H9 (cell line): ENCODE results near the gene FNDC3B. TPM values are rescaled to one million over a fixed set of nuclear protein-coding genes. Genes with fewer than 3 reads are reported as not detected.

ENCODE experiments used
- DNase-seq: peaks from one replicate; pipeline ENCODE4 v3.0.0-alpha.2; 2017
- H2AFZ ChIP-seq: one replicate; pipeline ENCODE4 v1.6.1; 2013; ENCODE audit warnings: mild to moderate bottlenecking, low read length, control low read depth, moderate library complexity
- H2AK5ac ChIP-seq: 2 replicates; pipeline ENCODE4 v1.6.1; 2013; ENCODE audit warnings: low read length, control low read depth, mixed read lengths; ENCODE audit not compliant: insufficient read length
- H2BK120ac ChIP-seq: one replicate; pipeline ENCODE4 v1.6.1; 2013; ENCODE audit warnings: low read depth, mild to moderate bottlenecking, low read length, control low read depth, inconsistent platforms; ENCODE audit not compliant: poor library complexity, severe bottlenecking
- H2BK12ac ChIP-seq: 2 replicates; pipeline ENCODE4 v1.6.1; 2013; ENCODE audit warnings: low read length, control low read depth, mixed read lengths, low read depth; ENCODE audit not compliant: insufficient read length
- H2BK15ac ChIP-seq: 2 replicates; pipeline ENCODE4 v1.6.1; 2013; ENCODE audit warnings: low read depth, low read length, control low read depth
- H2BK20ac ChIP-seq: one replicate; pipeline ENCODE4 v1.6.1; 2013; ENCODE audit warnings: low read depth, mild to moderate bottlenecking, low read length, control low read depth, inconsistent platforms; ENCODE audit not compliant: poor library complexity, severe bottlenecking
- H2BK5ac ChIP-seq: 2 replicates; pipeline ENCODE4 v1.6.1; 2013; ENCODE audit warnings: low read length, control low read depth, mixed read lengths; ENCODE audit not compliant: insufficient read length
- H3K14ac ChIP-seq: 2 replicates; pipeline ENCODE4 v1.6.1; 2013; ENCODE audit warnings: low read length, control low read depth; ENCODE audit not compliant: insufficient read depth
- H3K18ac ChIP-seq: 2 replicates; pipeline ENCODE4 v1.6.1; 2013; ENCODE audit warnings: low read depth, mild to moderate bottlenecking, mixed read lengths, low read length, control low read depth; ENCODE audit not compliant: insufficient read length
- H3K23ac ChIP-seq: 2 replicates; pipeline ENCODE4 v1.6.1; 2013; ENCODE audit warnings: low read length, control low read depth, mixed read lengths, low read depth; ENCODE audit not compliant: insufficient read length
- H3K23me2 ChIP-seq: 2 replicates; pipeline ENCODE4 v1.6.1; 2013; ENCODE audit warnings: low read depth, mild to moderate bottlenecking, mixed read lengths, low read length, control low read depth; ENCODE audit not compliant: insufficient read length, poor library complexity, severe bottlenecking
- H3K27ac ChIP-seq: 2 replicates; pipeline ENCODE4 v1.5.1; 2013; ENCODE audit warnings: low read length, control low read depth, mixed read lengths, low read depth; ENCODE audit not compliant: insufficient read length
- H3K27me3 ChIP-seq: 2 replicates; pipeline ENCODE4 v1.6.1; 2013; ENCODE audit warnings: low read length, control low read depth, inconsistent platforms; ENCODE audit not compliant: insufficient read depth
- H3K4ac ChIP-seq: 2 replicates; pipeline ENCODE4 v1.6.1; 2013; ENCODE audit warnings: low read depth, mild to moderate bottlenecking, control low read depth, inconsistent platforms, low read length, moderate library complexity
- H3K4me1 ChIP-seq: 2 replicates; pipeline ENCODE4 v1.6.1; 2013; ENCODE audit warnings: low read length, control low read depth, inconsistent platforms; ENCODE audit not compliant: insufficient read depth
- H3K4me2 ChIP-seq: 2 replicates; pipeline ENCODE4 v1.6.1; 2013; ENCODE audit warnings: low read length, control low read depth, mixed read lengths; ENCODE audit not compliant: insufficient read length, insufficient read depth
- H3K56ac ChIP-seq: 2 replicates; pipeline ENCODE4 v1.6.1; 2013; ENCODE audit warnings: low read depth, mild to moderate bottlenecking, mixed read lengths, low read length, control low read depth; ENCODE audit not compliant: insufficient read length
- H3K79me1 ChIP-seq: 2 replicates; pipeline ENCODE4 v1.6.1; 2013; ENCODE audit warnings: low read depth, mild to moderate bottlenecking, moderate library complexity, low read length, control low read depth, inconsistent platforms; ENCODE audit not compliant: insufficient read depth, poor library complexity, severe bottlenecking
- H3K79me2 ChIP-seq: 2 replicates; pipeline ENCODE4 v1.6.1; 2013; ENCODE audit warnings: low read length, control low read depth, inconsistent platforms; ENCODE audit not compliant: insufficient read depth
- H3K9ac ChIP-seq: 2 replicates; pipeline ENCODE4 v1.6.1; 2013; ENCODE audit warnings: low read length, control low read depth, mixed read lengths; ENCODE audit not compliant: insufficient read length; ENCODE audit errors: extremely low read depth
- H3K9me3 ChIP-seq: one replicate; pipeline ENCODE4 v1.6.1; 2013; ENCODE audit warnings: low read depth, low read length, inconsistent platforms; ENCODE audit not compliant: control insufficient read depth
- H3T11ph ChIP-seq: one replicate; pipeline ENCODE4 v1.6.1; 2013; ENCODE audit warnings: mild to moderate bottlenecking, low read length, control low read depth, inconsistent platforms
- H4K20me1 ChIP-seq: one replicate; pipeline ENCODE4 v1.6.1; 2013; ENCODE audit not compliant: control insufficient read depth, insufficient read length, insufficient read depth
- H4K5ac ChIP-seq: 2 replicates; pipeline ENCODE4 v1.6.1; 2013; ENCODE audit warnings: low read depth, mild to moderate bottlenecking, mixed read lengths, low read length, control low read depth; ENCODE audit not compliant: insufficient read length
- H4K8ac ChIP-seq: replicated peaks from 2 replicates; pipeline ENCODE4 v1.6.1; 2013; ENCODE audit warnings: low read length, control low read depth, mixed read lengths, low read depth; ENCODE audit not compliant: insufficient read length
- H4K91ac ChIP-seq: 2 replicates; pipeline ENCODE4 v1.6.1; 2013; ENCODE audit warnings: low read depth, mild to moderate bottlenecking, moderate library complexity, mixed read lengths, low read length, control low read depth; ENCODE audit not compliant: insufficient read length
- H3K27ac Mint-ChIP-seq, 3 experiments: 2 replicates in 2 of 3; 3 replicates in 1 of 3; pipeline ENCODE4 v1.8.0; 2020 to 2021; ENCODE audit warnings: mixed read lengths in 3 of 3, mild to moderate bottlenecking in 1 of 3, moderate library complexity in 1 of 3
- H3K27me3 Mint-ChIP-seq: 2 replicates; pipeline ENCODE4 v1.8.0; 2021; ENCODE audit warnings: low read depth, mild to moderate bottlenecking, moderate library complexity, mixed read lengths
- H3K36me3 Mint-ChIP-seq, 3 experiments: 2 replicates in 2 of 3; 3 replicates in 1 of 3; pipeline ENCODE4 v1.8.0; 2020 to 2021; ENCODE audit warnings: low read depth in 3 of 3, mixed read lengths in 3 of 3; ENCODE audit not compliant: insufficient read depth in 1 of 3
- H3K4me1 Mint-ChIP-seq, 2 experiments: 2 replicates each; pipeline ENCODE4 v1.8.0; 2020; ENCODE audit warnings: mixed read lengths in 2 of 2
- H3K4me3 Mint-ChIP-seq, 2 experiments: 2 replicates in 1 of 2; 3 replicates in 1 of 2; pipeline ENCODE4 v1.8.0; 2020 to 2021; ENCODE audit warnings: mild to moderate bottlenecking in 2 of 2, mixed read lengths in 2 of 2, moderate library complexity in 1 of 2
- H3K9me3 Mint-ChIP-seq, 2 experiments: 2 replicates in 1 of 2; 3 replicates in 1 of 2; pipeline ENCODE4 v1.8.0; 2020; ENCODE audit warnings: mild to moderate bottlenecking in 2 of 2, mixed read lengths in 2 of 2, moderate library complexity in 1 of 2
- CTCF ChIP-seq: fragments of 200-600 bp; sonication (generic); conservative IDR thresholded peaks from 3 replicates; pipeline ENCODE4 v1.8.0; 2021; ENCODE audit warnings: antibody characterized with exemption, mild to moderate bottlenecking
- WGBS: extraction: QIAGEN DNeasy Blood & Tissue Kit; methylation state at CpG from one replicate; pipeline ENCODE4 v1.1.7; 2013; ENCODE audit warnings: missing lambda C conversion rate, low lambda C conversion rate, mixed read lengths; ENCODE audit not compliant: insufficient read length; ENCODE audit errors: extremely low coverage; 5-methylcytosine and 5-hydroxymethylcytosine counted together
- total RNA-seq: library from RNA; stranded (reverse); gene quantifications from 2 replicates; pipeline ENCODE4 v1.2.1, GENCODE V29; 2021

Gene FNDC3B
- total RNA-seq, 1 experiment from 2014 or later = 43.8 TPM

GRCh38 chr3:172133838-172134237 lies 94.5 kb downstream of the FNDC3B start:
- H4K20me1 ChIP-seq = no peaks in the 10 kb centered on the region
- no peak overlapping the region for H3K14ac ChIP-seq
- H3K27me3 ChIP-seq = no peaks in the 10 kb centered on the region
- no peaks in the 10 kb centered on the region for H3K9me3 ChIP-seq
- H3K18ac ChIP-seq = no peak overlapping the region
- H2AK5ac ChIP-seq = no peak overlapping the region
- Mint-ChIP-seq H3K4me3 (no peak overlapping the region), H3K27me3 (no peaks in the 10 kb centered on the region), H3K36me3 (peaks cover 8 to 26% (median 13%) of the 10 kb centered on the region in 3 experiments), H3K27ac (peak overlapping the region in 2 of 3 experiments; percentile 31 to 76; a peak in 3 of 7 replicates), H3K4me1 (peaks cover 61 to 62% of the 10 kb centered on the region in 2 experiments), H3K9me3 (no peaks in the 10 kb centered on the region)
- no peak overlapping the region for H3K4ac ChIP-seq
- no peak overlapping the region for H3K27ac ChIP-seq
- H2BK20ac ChIP-seq = no peak overlapping the region
- no peak for TF ChIP-seq CTCF
- no peaks in the 10 kb centered on the region for H3K23me2 ChIP-seq
- no peak overlapping the region for H3K23ac ChIP-seq
- WGBS = no CpG with 5 or more reads among the region's 4 CpGs
- H2BK120ac ChIP-seq = no peak overlapping the region
- H4K8ac ChIP-seq = no peak overlapping the region
- no peak for DNase-seq
- H3K56ac ChIP-seq = no peak overlapping the region
- H2BK5ac ChIP-seq = no peak overlapping the region
- no peak overlapping the region for H4K5ac ChIP-seq
- no peak overlapping the region for H4K91ac ChIP-seq
- H3K9ac ChIP-seq = no peak overlapping the region
- no peak overlapping the region for H2BK12ac ChIP-seq
- no peaks in the 10 kb centered on the region for H3K79me1 ChIP-seq
- no peak overlapping the region for H3T11ph ChIP-seq
- H3K79me2 ChIP-seq = peaks cover 5% of the 10 kb centered on the region; the same call in 1 of the 2 replicates
- no peak overlapping the region for H2BK15ac ChIP-seq
- H3K4me2 ChIP-seq = no peak overlapping the region
- no peak overlapping the region for H2AFZ ChIP-seq
- H3K4me1 ChIP-seq = peaks cover 18% of the 10 kb centered on the region; the same call in 1 of the 2 replicates
